WTC11 (cell line): ENCODE measurements around the gene MN1.

ENCODE experiments used
- CREB1 ChIP-seq: sonication (generic); formaldehyde crosslinking; IDR thresholded peaks from 2 replicates; pipeline ENCODE4 v1.8.0; 2023; ENCODE audit warnings: mild to moderate bottlenecking, missing genetic modification reagents
- ESRRA ChIP-seq: sonication (generic); formaldehyde crosslinking; IDR thresholded peaks from 2 replicates; pipeline ENCODE4 v1.8.1; 2022; ENCODE audit warnings: mild to moderate bottlenecking, missing genetic modification reagents, borderline replicate concordance
- GABPB1 ChIP-seq: sonication (generic); formaldehyde crosslinking; IDR thresholded peaks from 2 replicates; pipeline ENCODE4 v1.8.1; 2023; ENCODE audit warnings: mild to moderate bottlenecking, missing genetic modification reagents
- PRRX2 ChIP-seq: fragments of 250-450 bp; sonication (Bioruptor Pico); IDR thresholded peaks from 2 replicates; pipeline ENCODE4 v1.8.0; 2021; ENCODE audit warnings: mild to moderate bottlenecking
- ZNF138 ChIP-seq: sonication (generic); formaldehyde crosslinking; conservative IDR thresholded peaks from 2 replicates; pipeline ENCODE4 v1.8.1; 2022; ENCODE audit warnings: mild to moderate bottlenecking, moderate library complexity, missing genetic modification reagents
- ZNF219 ChIP-seq: sonication (generic); formaldehyde crosslinking; IDR thresholded peaks from 2 replicates; pipeline ENCODE4 v1.8.0; 2023; ENCODE audit warnings: missing genetic modification reagents, mild to moderate bottlenecking, borderline replicate concordance
- TF ChIP-seq, protein P1 (sequence below): fragments of 200-600 bp; IDR thresholded peaks from 2 replicates; pipeline ENCODE4 v1.8.0; 2022; ENCODE audit warnings: antibody characterized with exemption

GRCh38 chr22:27842669-27843431 lies 41.3 kb upstream of the MN1 start:
- TF ChIP-seq CREB1, result no peak
- TF ChIP-seq, protein P1, sequence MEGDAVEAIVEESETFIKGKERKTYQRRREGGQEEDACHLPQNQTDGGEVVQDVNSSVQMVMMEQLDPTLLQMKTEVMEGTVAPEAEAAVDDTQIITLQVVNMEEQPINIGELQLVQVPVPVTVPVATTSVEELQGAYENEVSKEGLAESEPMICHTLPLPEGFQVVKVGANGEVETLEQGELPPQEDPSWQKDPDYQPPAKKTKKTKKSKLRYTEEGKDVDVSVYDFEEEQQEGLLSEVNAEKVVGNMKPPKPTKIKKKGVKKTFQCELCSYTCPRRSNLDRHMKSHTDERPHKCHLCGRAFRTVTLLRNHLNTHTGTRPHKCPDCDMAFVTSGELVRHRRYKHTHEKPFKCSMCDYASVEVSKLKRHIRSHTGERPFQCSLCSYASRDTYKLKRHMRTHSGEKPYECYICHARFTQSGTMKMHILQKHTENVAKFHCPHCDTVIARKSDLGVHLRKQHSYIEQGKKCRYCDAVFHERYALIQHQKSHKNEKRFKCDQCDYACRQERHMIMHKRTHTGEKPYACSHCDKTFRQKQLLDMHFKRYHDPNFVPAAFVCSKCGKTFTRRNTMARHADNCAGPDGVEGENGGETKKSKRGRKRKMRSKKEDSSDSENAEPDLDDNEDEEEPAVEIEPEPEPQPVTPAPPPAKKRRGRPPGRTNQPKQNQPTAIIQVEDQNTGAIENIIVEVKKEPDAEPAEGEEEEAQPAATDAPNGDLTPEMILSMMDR, result no peak
- TF ChIP-seq ESRRA (CRISPR knock-in tag), result no peak
- no peak for TF ChIP-seq GABPB1
- no peak for TF ChIP-seq PRRX2 (CRISPR knock-in tag)
- no peak for TF ChIP-seq ZNF219 (CRISPR knock-in tag)
- TF ChIP-seq ZNF138 (CRISPR knock-in tag), result no peak
